HG02840 (cell line): Measurements from ENCODE around the gene JAM3.
"Not testable (repeated sequence)": the region's sequence is repeated elsewhere in the genome, so short reads cannot be mapped to it uniquely, and the experiment has no call there.

ENCODE experiments used
- ATAC-seq: cut with Tn5 transposase; IDR thresholded peaks from one replicate; pipeline ENCODE4 v1.9.1; 2021; ENCODE audit warnings: mild to moderate bottlenecking, moderate library complexity, moderate number of reproducible peaks; ENCODE audit not compliant: unreplicated experiment, low FRiP score

JAM3 gene

GRCh38 chr11:134170177-134170918 lies 101.5 kb downstream of the JAM3 start:
- ATAC-seq = no peak

- no peak for ATAC-seq
These were observed 102.0 kb downstream of the JAM3 start for GRCh38 chr11:134170919-134171281.

- no peak for ATAC-seq
These were observed 103.1 kb downstream of the JAM3 start for GRCh38 chr11:134171951-134172350.

GRCh38 chr11:134173296-134173695 lies 104.4 kb downstream of the JAM3 start:
- no peak for ATAC-seq

GRCh38 chr11:134176284-134176683 lies 107.4 kb downstream of the JAM3 start:
- no peak for ATAC-seq

- ATAC-seq = no peak
These were observed 109.3 kb downstream of the JAM3 start for GRCh38 chr11:134178032-134178674.

- no peak for ATAC-seq
These were observed 112.8 kb downstream of the JAM3 start for GRCh38 chr11:134181707-134182106.

GRCh38 chr11:134188092-134188491 lies 119.2 kb downstream of the JAM3 start:
- not testable (repeated sequence) for ATAC-seq

GRCh38 chr11:134196756-134197155 lies 127.9 kb downstream of the JAM3 start:
- ATAC-seq = no peak

- ATAC-seq = no peak
These were observed 130.7 kb downstream of the JAM3 start for GRCh38 chr11:134199531-134199930.

- ATAC-seq = no peak
These were observed 131.8 kb downstream of the JAM3 start for GRCh38 chr11:134200688-134201087.
